Measurements from ENCODE around the gene IVL.

The IVL gene, protein sequence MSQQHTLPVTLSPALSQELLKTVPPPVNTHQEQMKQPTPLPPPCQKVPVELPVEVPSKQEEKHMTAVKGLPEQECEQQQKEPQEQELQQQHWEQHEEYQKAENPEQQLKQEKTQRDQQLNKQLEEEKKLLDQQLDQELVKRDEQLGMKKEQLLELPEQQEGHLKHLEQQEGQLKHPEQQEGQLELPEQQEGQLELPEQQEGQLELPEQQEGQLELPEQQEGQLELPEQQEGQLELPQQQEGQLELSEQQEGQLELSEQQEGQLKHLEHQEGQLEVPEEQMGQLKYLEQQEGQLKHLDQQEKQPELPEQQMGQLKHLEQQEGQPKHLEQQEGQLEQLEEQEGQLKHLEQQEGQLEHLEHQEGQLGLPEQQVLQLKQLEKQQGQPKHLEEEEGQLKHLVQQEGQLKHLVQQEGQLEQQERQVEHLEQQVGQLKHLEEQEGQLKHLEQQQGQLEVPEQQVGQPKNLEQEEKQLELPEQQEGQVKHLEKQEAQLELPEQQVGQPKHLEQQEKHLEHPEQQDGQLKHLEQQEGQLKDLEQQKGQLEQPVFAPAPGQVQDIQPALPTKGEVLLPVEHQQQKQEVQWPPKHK

GRCh38 chr1:152907686-152908601 is at the start of gene IVL:
IVL (plus strand) TSS chr1:152908546; CDS start chr1:152909798, 1,252 bp downstream.
- DNase-seq = no peak

DNA sequence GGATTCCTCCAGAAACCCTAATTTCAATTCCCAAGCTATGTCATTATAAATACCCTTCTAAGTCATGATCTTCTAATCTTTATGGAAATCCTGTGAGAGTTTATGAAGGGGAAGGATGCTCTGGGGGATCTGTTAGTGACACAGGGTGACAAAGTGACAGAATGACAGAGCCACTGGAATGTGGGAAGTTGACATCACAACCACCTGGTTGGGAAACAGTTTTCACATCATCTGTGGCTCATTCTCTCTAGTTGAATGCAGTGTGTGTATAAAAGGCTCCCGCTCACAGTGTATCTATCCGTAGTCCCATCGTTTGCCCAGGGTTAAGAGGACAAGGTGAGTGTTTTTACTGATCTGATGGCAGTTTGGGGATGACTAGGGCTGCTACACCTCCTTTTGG is 48.6 kb upstream of the IVL start, which contains the start of gene LCE7A:
LCE7A (plus strand) TSS at position 301 of the 400 bp plus-strand sequence. CDS start 702 bp downstream, outside the sequence.
- DNase-seq = no peak

DNA sequence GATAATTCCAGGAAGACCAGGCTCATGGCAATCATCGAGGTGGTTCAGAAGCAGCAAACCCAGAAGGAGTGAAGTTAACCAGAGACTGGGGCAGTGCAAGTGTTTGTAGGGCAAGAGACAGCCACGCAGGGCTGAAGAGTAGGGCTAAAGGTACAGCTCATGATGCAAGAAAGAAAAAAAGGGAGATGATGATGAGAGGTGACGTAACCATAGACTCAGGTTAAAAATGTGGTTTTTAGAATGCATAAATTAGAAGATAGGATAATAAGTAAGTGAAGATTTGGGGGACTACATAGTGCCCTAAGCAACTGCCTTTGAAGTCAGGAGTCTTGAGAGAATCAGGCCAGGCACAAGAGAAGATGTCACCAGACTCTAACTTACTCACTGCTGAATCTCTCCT is 48.2 kb upstream of the IVL start:
- no peak for DNase-seq

GRCh38 chr1:152861374-152861773 is 47.0 kb upstream of the IVL start:
- DNase-seq = no peak

GRCh38 chr1:152864443-152864842 is 43.9 kb upstream of the IVL start:
- DNase-seq = no peak

- DNase-seq = no peak
Observed at GRCh38 chr1:152866321-152866720, 42.0 kb upstream of the IVL start.

DNA sequence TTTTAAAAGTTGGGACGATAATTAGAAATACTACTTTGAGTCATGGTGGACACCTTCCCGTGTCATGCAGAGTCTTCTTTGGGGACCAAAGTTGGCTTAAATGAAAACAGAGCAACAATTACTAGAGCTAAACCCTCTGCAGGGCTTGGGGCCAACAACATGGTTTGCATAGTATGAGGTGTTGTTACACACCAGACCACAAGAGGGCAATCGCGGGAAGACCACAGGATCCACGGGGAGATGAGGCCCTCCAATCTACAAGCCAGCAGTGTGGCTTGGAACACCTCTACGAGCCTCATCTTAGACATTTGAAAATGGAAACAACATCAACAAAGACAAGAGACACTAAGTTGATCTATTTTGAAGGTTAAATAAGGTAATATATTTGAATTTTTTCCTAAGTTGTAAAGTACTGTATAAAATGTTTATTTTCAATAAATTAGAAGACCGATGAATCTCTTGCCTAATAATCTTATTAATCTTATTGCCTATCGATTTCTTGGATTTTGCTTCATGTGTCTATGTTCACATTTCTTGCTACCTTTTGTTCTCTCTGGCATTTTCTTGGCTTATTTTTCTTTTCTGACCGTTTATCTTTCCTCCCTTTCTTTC is 38.4 kb upstream of the IVL start:
- DNase-seq = peak; percentile 75

GRCh38 chr1:152870831-152871730 is 37.3 kb upstream of the IVL start:
- DNase-seq = no peak

DNA sequence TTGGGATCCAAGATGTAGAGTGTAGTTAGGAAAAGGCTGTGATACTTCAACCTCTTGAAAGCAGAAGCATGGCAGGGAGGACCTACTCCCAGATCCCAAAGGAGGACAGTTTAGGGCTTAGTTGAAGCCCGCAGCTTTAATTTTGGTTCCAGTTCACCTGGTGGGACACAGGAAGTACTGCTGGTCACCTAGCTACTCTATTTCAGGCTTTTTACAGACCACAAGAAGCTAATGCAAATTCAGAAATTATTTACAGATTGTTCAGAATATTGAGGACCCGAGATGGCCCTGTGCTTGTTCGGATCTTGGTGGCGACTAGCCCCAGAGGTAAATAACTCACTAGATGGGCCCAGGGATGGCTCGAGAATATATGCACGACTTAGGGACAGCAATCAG is 36.6 kb upstream of the IVL start:
- DNase-seq = no peak

DNA sequence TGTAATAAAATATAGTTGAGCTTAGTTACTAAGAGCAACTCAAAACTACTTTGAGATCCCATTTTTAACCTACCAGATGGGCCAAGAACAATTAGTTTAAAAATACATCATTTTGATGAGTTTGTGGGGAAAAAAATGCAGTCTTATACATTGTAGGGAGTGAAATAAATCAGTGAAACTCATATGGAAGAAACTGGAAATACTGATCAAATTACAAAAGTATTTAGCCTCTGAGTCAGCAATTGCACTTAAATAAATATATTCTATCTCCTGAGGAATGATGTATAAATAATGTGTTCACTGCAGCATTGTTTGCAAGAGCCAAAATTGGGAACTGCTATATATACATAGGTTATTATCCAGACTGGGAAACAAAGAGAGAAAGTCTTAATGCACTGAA is 34.9 kb upstream of the IVL start:
- no peak for DNase-seq

DNA sequence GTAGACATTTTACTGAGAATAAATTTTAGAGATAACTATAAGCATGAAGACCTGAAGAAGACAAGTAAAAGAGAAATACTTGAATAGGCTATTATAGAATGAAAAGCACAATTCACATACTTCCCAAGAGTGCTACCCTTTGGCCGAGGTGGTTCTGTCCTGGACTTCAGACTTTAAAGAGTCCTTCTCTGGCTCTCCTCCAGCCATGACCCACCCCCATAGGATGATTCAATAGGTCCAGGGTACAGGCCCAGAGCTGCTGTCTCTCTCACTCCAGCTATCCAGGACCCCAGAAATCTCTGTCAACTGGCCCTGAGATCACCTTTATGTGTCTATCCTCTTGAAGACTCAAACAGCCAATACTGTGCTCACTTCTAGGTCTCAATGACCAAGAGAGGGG is 31.5 kb upstream of the IVL start:
- DNase-seq = no peak

DNA sequence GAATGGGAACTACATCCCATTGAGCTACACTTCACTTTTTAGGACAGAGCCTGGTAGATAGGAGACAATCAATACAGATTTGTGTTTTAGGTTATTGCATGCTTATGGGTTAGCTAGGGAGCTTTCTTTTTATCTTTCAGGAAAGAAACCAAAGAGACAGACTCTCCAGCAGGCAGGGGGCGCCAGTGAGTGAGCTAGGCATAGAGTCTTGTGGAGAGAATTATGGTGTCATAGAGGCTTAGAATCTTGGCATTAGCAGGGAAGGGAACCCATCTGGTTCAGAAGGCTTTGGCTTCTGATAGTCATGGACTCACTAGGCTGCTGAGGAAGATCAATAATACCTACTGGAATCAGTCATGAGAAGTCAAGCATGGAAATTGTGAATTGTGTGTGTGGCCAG is 30.3 kb upstream of the IVL start, which contains the start of gene SMCP:
SMCP (plus strand) TSS at position 281 of the 400 bp plus-strand sequence. CDS start 6,101 bp downstream, outside the sequence.
- peak; percentile 55 for DNase-seq

DNA sequence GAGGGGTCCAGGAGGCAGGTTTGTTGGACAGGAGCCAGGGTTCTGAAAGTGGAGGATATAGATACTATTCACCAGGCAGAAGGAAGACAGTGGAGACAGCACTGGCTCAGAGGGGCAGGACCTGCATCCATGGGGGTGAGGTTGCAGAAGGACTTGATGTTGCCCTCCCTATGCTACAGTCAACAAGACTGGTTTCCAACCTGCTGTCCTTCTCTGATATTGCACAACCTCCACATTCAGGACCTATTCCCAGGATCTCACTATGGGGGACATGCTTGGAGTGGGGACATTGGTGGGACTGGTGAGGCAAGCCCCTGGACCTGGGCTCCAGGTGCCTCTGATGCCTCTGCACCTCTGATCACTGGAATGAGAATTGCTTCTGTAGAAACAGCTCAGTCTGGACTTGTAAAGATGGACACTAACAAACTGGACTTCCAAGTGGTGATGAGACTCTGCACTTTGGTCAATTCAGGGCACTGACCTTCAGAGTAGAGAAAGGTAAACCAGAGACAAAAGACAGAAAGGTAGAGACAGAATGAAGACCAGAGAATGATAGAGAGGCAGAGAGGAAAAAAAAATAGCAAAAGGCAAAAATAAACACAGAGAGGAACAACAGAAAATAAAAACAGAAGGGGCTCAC is 28.7 kb upstream of the IVL start:
- DNase-seq = no peak

DNA sequence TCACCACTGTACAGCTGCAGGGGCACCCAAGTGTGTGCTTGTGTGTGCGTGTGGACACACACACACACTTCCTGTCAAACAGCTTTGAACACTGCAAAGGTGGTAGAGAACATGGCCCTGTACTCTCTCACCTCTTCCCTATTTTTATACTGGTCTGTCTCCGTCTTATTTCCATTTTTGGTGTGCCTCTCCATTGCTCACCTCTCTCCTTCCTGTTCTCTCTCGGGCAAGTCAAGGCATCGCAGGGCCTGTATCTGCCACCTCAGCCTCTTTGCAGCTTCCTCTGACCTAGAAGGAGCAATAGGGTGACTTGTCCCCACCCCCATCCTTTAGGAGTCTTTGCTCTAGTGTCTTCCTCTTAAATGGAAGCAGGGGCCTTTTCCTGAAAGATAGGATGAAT is 28.0 kb upstream of the IVL start:
- no peak for DNase-seq

DNA sequence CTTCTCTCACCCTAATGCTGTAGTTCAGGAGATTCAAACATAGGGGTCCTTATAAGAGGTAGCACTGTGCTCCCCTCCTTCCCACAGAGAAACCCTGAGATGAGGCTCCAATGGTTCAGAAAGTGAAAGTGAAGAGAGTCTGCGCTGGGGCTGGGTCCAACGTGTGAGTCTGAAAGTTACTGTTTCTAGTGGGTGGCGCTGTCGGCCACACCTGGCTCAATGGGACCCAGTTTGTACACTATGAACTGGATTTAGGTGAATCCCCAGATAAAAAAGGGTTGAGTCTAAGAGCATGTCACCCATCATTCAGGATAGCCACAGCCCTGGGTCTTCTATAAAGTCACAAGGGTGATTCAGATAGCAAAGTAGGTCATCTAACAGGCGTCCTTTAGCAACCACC is 27.4 kb upstream of the IVL start:
- DNase-seq = no peak

DNA sequence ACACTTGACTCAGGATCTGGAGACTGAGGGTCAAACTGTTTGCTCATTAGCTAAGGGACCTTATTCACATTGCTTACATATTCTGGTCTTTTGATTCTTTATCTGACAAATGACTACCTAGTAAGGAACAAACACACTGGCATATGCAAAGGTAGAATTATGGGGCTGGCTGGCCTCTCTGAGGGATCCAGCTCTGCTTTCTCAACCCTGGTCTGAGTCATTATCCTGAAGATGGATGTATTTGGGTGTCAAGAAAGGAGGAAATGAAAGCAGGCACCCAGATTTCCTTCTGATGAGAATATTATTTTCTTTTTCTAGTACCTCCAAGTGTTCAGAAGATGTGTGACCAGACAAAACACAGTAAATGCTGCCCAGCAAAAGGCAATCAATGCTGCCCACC is 24.3 kb upstream of the IVL start:
- no peak for DNase-seq

DNA sequence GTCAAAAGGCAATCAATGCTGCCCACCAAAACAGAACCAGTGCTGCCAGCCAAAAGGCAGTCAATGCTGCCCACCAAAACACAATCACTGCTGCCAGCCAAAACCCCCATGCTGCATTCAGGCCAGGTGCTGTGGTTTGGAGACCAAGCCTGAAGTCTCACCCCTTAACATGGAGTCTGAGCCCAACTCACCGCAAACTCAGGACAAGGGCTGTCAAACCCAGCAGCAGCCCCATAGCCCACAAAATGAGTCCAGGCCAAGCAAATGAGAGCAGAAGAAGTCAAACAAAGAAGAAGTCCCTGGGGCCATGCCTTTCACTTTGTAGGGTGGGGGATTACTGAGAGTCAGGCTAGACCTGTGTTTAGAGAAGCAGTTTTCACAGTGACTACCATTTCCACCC is 23.8 kb upstream of the IVL start:
- no peak for DNase-seq

- no peak for DNase-seq
Observed at GRCh38 chr1:152884966-152885624, 23.3 kb upstream of the IVL start.

- DNase-seq = no peak
Observed at GRCh38 chr1:152886085-152886484, 22.3 kb upstream of the IVL start.

DNA sequence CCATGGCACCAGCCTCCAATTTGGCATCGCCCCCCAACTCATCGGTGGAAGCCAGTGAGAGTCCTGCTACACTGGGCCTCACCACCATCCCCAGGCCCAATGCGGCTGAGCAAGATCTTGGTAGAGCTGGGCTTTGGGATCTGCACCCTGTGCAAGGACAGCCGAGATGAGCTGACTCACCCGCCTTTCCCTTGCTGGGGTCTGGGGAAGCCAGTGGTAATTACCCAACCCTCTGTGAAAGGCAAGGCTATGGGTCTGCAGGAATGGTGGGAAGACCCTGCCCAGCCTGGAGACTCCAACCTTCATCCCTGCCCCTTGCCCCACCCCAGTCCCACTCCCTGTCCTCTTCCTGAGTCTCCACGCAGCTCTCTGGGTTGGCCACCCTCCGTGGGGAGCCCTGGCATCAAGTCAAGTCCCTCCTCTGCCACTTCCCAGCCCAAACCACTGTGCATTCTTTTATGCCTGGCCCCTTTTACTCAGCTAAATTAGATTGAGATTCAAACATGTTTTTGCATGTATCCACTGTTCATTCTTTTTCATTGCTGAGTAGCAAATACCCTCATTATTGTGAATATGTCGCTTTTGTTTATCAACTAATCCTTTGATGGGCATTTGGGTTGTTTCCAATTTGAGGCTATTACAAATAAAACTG is 21.5 kb upstream of the IVL start:
- no peak for DNase-seq
